Mononuclear cell (primary cell): ENCODE results near the gene BAIAP2L2. TPM values are rescaled to one million over a fixed set of nuclear protein-coding genes. Genes with fewer than 3 reads are reported as not detected.

Experiments used
- H3K27me3 ChIP-seq: 2 replicates; pipeline ENCODE4 v1.6.0; 2011; ENCODE audit warnings: low read length, control low read depth; ENCODE audit not compliant: insufficient read depth
- H3K4me1 ChIP-seq: 2 replicates; pipeline ENCODE4 v1.5.1; 2011; ENCODE audit warnings: mild to moderate bottlenecking, low read length, control low read depth; ENCODE audit not compliant: insufficient read depth
- H3K4me3 ChIP-seq: 2 replicates; pipeline ENCODE4 v1.5.1; 2011; ENCODE audit warnings: mild to moderate bottlenecking, low read length, moderate library complexity
- H3K9me3 ChIP-seq: 2 replicates; pipeline ENCODE4 v1.5.1; 2011; ENCODE audit warnings: low read depth, mild to moderate bottlenecking, control low read depth, low read length
- total RNA-seq: library from RNA; depleted of rRNA; stranded (reverse); fragments of >200 nt; gene quantifications from one replicate; pipeline ENCODE4 v1.2.3, GENCODE V29; 2012

BAIAP2L2 gene
- total RNA-seq, 1 donor: 0.31 TPM

DNA sequence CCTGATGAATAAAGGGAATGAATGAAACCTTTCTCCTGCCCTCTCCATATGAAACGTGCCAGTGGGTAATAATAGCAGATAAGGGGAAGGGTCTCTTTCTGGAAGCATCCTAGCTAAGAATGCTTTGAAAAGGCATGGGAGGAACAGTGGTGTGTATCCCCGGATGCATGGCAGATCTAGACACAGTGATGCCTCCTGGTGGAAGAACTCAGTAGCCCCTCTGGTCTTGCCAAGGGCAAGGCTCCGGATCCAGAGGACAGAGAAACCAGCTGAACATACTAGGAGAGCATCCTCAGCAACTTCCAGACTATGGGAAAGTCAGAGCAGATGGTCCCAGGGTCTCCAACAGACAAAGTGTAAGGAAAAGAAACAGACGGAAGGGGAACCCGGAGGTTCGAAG is 6.4 kb downstream of the BAIAP2L2 start:
- H3K9me3 ChIP-seq: no peaks in the 10 kb centered on the region
- no peaks in the 10 kb centered on the region for H3K4me1 ChIP-seq
- H3K27me3 ChIP-seq: no peaks in the 10 kb centered on the region
- no peak overlapping the region for H3K4me3 ChIP-seq

DNA sequence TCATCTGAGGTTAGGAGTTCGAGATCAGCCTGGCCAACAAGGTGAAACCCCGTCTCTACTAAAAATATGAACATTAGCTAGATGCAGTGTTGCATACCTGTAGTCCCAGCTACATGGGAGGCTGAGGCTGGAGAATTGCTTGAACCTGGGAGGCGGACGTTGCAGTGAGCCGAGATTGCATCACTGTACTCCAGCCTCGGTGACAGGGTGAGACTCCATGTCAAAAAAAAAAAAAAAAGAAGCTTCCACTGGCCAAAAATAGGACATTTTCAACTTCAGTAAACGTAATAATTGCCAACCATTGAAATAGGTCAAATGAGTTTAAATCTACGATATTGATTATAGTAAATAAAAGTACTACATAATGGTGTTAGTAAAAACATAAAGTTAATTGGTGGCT is 6.8 kb downstream of the BAIAP2L2 start:
- no peaks in the 10 kb centered on the region for H3K27me3 ChIP-seq
- H3K9me3 ChIP-seq: no peaks in the 10 kb centered on the region
- H3K4me1 ChIP-seq: no peaks in the 10 kb centered on the region
- H3K4me3 ChIP-seq: no peak overlapping the region

DNA sequence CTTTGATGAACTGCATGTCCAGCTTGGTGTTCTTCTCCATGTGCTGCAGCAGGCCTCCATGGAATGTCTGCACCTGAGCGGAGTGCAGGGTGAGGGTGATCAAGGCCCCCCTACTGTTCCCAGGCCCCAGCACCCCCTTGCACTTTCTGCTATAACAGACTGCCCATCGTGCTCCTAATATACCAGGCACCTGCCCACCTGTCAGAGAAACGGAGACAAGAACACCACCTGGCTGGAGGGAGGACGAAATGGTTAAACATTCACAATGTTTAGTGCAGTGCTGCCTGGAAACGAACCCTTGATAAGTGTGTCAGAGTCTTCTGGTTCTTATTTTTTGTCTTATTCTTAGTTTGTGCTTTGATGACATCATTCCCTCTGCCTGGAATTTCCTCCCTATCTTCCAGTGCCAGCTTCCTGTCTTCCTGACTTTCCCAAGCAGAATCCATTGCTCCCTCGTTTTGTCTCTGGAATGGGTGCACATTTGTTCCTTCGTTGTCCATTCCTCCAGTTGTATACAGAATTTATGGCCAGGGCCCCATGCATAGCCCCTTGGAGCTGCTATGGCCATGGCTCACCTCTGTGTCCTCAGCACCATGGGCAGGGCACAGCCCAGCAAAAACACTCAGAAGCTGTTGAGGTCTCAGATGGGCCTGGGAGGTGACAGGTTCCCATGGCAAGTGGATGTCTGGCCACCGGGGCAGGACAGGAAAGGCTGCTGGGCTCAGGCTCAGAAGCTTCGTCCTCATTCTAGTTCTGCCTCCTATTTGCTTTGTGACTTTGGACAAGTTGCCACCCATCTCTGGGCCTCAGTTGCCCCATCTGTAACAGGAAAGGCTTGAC is 11.9 kb downstream of the BAIAP2L2 start:
- no peak overlapping the region for H3K4me3 ChIP-seq
- no peaks in the 10 kb centered on the region for H3K9me3 ChIP-seq
- no peaks in the 10 kb centered on the region for H3K27me3 ChIP-seq
- no peaks in the 10 kb centered on the region for H3K4me1 ChIP-seq

DNA sequence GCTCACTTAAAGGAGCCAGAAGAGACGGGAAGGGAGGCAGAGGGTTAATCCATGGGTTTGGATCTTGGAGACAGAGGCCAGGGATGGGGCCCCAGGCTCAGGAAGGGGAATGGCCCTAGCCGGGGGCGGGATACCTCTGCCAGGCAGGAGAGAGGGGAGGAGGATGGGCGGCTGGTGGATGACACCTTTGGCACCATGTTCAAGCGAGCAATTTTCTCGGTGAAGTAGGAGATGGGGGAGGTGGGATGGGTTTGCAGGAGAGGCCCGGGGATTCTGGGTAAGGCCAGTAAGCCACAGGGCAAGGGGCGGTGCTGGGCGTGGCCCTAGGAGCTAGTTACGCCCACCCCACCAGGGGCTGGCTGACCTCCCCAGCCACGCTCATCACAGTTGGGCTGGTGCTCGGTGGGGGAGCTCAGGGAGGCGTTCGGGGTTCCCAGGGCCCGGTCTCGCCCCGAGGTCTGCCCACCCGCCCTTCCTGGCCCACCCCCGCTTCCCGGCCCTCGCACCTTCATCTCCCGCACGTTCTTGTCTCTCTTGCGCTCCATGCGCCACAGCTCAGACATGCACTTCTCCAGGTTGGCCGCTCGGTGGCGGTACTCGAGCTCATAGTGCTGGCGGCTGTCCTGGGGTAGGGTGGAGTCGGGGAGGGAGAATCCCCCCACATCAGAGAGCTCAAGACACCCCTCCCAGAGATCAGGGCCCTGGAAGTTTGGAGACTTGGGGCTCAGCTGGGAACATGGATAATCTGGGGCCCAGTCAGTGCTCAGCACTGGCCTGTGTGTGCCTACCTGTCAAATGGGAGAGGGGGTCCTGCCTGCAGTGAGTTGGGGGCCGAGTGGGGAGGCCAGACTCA is 12.7 kb downstream of the BAIAP2L2 start:
- Histone ChIP-seq H3K4me3 (no peak overlapping the region), H3K27me3 (no peaks in the 10 kb centered on the region), H3K4me1 (no peaks in the 10 kb centered on the region), H3K9me3 (no peaks in the 10 kb centered on the region)

DNA sequence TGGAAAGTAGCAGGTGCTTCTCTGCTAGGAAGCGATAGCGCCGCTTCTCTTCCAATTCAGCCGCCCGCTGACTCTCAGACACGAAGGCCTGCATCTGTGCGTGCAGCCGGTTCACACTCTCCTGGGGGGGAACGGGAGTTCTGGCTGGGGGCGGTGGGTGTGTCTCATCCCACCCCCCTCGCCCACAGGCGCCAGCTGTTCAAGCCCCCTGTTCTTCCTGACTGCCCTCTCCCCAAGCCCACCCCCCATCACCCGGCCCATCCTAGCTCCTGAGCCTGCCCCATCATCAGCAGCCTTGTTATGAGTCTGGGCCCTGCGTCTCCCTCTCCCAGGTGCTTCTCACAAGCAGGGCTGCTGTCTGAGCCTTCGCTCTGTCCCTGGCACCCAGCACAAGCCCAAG is 13.4 kb downstream of the BAIAP2L2 start:
- Histone ChIP-seq H3K9me3 (no peaks in the 10 kb centered on the region), H3K4me3 (no peak overlapping the region), H3K4me1 (no peaks in the 10 kb centered on the region), H3K27me3 (no peaks in the 10 kb centered on the region)

DNA sequence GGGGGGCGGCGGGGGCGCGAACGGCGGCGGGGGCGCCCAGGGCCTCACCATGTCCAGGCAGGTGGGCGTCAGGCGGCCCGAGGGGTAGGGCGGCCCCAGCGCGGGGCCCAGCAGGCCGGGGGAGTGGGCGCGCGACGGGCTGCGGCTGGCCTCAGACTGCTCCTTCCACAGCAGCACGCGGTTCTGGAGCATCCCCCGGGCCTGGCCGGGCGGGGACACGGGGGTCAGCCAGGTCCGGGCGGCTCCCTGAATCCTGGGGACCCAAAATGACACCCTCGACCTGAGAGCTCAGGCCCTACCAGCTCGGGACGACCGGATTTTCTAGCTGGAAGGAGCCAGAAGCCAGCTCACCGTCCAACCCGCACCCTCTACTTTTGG is 21.0 kb downstream of the BAIAP2L2 start:
- Histone ChIP-seq H3K27me3 (no peaks in the 10 kb centered on the region), H3K9me3 (no peaks in the 10 kb centered on the region), H3K4me1 (no peaks in the 10 kb centered on the region), H3K4me3 (no peak overlapping the region)

DNA sequence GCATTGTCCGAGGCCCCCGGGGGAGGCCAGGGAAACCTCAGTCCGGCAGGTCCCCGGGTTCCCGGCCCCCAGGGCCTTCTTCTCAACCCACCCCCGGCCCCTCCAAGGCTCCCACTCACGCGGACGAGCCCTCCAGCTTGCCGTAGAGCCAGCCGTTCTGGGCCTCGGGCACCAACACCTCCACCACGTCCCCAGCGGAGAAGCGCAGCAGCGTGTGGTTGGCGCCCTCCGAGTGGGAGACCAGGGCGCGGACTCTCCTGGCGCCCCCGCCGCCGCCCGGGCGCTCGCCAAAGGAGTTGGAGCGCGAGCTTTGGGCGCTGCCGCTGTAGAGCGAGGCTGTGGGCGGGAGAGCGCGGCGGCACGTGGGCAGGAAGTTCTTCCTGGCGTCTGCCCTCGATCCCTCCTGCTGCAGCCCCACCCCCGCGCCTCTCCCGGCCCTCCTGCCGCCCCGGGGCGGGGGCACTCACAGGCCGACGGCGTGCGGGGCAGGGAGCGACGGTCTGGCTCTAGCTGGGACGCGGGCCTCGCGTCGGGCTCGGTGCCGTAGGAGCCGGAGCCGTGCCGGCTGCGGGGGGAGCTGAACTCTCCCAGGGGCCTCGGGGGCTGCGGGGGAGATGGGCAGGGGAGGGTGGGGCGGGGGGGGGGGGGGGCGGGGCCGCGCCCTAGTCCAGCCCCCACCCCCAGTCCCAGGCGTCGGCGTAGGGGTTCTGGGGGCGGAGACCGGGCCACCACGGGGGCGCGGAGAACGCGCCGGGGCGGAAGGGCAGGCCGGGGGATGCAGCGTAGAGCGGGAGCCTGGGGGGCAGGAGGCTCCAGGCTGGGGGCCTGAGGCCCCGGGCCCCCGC is 21.6 kb downstream of the BAIAP2L2 start:
- Histone ChIP-seq H3K27me3 (no peaks in the 10 kb centered on the region), H3K9me3 (no peaks in the 10 kb centered on the region), H3K4me1 (no peaks in the 10 kb centered on the region), H3K4me3 (no peak overlapping the region)

DNA sequence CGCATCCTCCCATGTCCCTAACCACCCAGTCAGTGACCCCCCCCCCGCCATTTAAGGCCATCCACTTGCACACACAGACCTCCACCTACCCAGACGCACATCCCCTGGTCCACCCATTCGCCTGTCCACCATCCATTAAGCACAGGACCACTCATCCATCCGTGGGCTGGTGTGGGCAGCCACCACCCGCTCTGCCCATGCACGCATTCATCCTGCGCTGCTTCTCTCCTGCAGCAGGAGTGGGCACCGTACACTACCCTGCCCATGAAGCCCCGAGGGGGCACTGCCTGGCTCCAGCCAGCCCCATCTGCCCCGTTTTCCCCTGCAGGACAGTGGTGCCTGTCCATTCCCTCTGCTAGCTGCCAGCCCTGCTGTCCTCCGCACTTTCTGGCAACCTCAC is 22.6 kb downstream of the BAIAP2L2 start:
- Histone ChIP-seq H3K27me3 (peaks cover 5% of the 10 kb centered on the region), H3K9me3 (no peaks in the 10 kb centered on the region), H3K4me1 (no peaks in the 10 kb centered on the region), H3K4me3 (no peak overlapping the region)

DNA sequence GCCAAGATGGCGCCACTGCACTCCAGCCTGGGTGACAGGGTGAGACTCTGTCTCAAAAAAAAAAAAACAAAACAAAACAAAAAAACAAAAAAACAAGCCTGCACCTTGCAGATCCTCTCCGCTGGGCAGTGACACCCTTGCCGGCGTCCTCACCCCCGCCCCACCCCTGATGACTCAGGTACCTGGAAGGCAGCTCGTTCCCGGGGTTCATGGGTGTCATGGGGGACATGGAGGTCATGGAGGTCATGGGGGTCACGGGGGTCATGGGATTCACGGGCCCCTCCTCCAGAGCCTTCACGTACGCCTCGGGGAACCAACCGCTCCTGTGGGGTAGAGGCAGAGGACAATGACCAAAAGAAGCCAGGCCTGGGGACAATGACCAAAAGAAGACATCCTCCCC is 23.5 kb downstream of the BAIAP2L2 start:
- H3K9me3 ChIP-seq: no peaks in the 10 kb centered on the region
- peaks cover 12% of the 10 kb centered on the region for H3K27me3 ChIP-seq
- H3K4me1 ChIP-seq: peaks cover 4% of the 10 kb centered on the region
- H3K4me3 ChIP-seq: no peak overlapping the region

DNA sequence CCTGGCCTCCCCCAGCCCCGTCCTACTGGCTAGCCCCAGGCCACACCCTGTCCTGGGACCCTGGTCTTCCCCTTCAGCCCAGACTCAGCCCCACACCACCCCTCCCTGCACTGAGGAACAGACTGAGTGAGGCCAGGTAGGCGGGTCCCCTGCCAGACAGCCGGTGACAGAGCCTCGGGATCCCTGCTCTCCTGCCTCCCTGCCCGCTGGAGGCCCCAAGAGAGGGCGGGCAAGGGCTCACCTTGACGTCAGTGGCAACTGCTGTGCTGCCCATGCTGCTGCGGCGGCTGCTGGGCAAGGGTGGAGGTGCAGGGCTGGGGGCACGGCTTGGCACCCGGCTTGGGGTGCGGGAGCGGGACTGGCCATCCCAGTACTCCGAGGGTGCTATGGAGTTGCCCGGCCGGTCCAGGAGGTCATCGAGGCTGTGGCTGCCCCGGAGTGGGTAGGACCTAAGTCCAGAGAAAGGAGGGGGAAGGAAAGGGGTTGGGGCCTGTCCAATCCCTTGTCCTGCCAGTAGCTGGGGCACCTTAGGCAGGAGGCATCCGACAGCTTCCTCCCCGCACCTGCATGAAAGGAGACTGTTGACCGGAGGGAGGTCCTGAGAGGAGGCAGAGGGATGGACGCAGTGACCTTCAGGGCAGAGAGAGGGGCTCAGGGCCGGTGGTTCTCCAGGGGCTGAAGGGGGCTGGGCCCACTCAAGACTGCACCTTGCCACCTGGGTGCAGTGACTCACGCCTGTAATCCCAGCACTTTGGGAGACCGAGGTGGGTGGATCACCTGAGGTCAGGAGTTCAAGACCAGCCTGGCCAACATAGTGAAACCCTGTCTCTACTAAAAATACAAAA is 24.3 kb downstream of the BAIAP2L2 start:
- Histone ChIP-seq H3K27me3 (peaks cover 17% of the 10 kb centered on the region), H3K9me3 (no peaks in the 10 kb centered on the region), H3K4me1 (peaks cover 11% of the 10 kb centered on the region), H3K4me3 (no peak overlapping the region)

DNA sequence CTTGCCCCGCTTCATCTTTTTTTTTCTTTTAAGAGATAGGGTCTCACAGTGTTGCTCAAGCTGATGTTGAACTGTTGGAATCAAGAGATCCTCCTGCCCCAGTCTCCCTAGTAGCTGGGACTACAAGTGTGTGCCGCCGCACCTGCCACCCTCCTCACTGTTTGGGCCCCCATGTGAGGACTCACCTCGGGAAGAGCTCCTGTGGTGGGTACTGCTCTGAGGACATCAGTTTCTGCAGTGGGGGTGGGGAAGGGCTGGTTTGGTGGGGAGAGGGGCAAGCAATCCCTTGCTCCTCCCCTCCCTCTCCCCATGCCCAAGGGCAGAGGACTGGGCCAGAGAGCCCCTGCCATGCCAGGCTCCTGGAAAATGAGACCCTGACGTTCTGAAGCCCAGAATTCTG is 25.0 kb downstream of the BAIAP2L2 start:
- Histone ChIP-seq H3K4me1 (peaks cover 11% of the 10 kb centered on the region), H3K9me3 (no peaks in the 10 kb centered on the region), H3K27me3 (peaks cover 23% of the 10 kb centered on the region), H3K4me3 (no peak overlapping the region)

DNA sequence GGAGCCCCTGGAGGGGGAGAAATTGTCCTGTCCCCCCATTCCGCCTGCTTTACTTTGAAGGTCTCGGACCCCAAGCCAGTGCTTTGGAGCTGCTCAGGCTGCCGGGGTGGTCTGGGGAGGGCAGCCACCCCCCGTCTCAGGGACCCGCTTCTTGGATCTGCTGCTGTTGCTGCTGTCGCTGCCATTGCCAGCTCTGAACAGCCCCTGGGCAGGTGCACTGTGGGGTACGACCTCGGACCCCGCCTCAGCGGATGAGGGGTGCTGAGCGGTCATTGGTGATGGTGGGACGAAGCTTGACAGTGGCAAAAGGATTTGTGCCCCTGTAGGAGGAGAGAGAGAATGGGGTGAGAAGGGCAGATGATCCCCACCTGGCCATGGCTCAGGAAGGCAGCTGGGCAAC is 25.4 kb downstream of the BAIAP2L2 start:
- H3K9me3 ChIP-seq: no peaks in the 10 kb centered on the region
- peaks cover 11% of the 10 kb centered on the region for H3K4me1 ChIP-seq
- peaks cover 27% of the 10 kb centered on the region for H3K27me3 ChIP-seq
- H3K4me3 ChIP-seq: no peak overlapping the region

DNA sequence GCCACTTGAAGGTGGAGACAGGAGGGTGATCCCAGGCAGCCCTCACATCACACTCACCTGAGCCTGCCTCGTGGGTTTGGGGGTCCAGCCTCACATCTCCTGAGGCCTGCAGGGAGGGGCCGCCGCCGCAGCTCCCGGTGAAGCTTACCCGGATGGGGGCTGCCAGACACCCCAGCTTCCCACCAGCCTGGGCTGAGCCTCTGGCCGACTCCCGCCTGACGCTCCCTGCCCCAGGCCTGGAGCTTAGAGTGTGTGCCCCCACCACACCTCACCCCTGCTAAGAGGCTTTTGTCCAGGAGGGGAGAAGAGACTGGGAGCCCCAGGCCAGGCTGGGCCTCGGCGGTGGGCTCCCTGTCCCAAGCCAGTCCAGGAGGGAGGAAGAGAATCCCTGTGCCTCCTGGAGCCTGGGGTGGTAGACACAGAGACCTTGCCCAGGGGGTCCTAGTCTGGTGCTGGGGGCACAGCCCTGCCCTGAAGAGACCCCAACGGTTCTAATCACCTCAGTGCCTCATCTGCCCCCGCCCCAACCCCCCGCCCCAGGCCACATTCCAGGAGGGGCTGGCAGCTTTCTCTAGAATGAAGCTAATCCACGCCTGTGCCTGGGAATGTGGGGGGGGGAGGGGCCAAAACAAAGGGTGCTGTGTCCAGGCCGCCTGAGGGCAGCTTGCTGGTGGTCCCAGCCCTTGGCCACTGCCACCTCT is 26.4 kb downstream of the BAIAP2L2 start, which contains the start of gene SLC16A8:
SLC16A8 (minus strand) TSS at position 254 of the 701 bp plus-strand sequence. CDS start 1,311 bp downstream, outside the sequence.
- H3K4me1 ChIP-seq: peaks cover 11% of the 10 kb centered on the region
- H3K9me3 ChIP-seq: no peaks in the 10 kb centered on the region
- peaks cover 27% of the 10 kb centered on the region for H3K27me3 ChIP-seq
- no peak within 1 kb of the TSS for H3K4me3 ChIP-seq
